Measurements from ENCODE around the gene SMOC2.

Gene SMOC2

DNA sequence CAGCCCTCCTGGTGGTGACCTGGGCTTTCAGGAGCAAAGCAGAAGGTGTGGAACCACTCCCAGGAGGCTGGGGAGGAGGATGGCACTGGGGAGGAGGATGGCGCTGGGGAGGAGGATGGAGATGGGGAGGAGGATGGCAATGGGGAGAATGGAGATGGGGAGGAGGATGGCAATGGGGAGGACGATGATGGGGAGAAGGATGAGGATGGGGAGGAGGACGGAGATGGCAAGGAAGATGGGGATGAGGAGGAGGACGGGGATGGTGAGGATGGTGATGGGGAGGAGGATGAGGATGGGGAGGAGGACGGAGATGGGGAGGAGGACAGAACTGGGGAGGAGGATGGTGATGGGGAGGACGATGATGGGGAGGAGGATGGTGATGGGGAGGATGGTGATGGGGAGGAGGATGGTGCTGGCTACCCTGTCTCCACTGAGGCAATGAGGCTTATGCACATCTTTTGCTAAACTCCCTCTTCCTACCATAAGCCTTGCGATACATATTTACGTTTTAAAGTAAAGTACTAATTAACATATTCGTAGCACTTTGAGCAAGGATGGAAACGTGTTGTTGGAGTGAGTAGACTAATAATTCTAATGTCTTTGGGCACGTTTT lies 7.4 kb downstream of the SMOC2 start:
- DNase-seq (ENCODE audit: low read depth) = no peak

DNA sequence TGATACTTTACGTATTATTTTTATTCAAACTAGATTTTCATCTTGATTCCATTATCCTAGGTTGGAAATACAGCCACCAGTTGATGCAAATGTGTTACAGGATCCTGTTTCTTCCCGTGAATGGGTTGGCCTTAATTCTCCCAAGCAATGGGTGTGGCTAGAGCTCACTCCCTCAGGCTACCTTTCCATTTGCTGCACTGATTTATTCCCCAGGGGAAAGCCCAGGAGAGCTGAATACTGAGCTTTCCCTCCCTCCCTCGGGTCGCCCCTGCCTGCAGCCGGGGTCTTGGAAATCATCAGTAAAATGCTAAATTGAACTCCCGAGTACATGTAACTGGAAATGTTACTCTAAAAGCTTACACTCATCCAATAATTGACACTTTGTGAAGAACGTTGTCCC lies 9.9 kb downstream of the SMOC2 start:
- no peak for DNase-seq (ENCODE audit: low read depth)

DNA sequence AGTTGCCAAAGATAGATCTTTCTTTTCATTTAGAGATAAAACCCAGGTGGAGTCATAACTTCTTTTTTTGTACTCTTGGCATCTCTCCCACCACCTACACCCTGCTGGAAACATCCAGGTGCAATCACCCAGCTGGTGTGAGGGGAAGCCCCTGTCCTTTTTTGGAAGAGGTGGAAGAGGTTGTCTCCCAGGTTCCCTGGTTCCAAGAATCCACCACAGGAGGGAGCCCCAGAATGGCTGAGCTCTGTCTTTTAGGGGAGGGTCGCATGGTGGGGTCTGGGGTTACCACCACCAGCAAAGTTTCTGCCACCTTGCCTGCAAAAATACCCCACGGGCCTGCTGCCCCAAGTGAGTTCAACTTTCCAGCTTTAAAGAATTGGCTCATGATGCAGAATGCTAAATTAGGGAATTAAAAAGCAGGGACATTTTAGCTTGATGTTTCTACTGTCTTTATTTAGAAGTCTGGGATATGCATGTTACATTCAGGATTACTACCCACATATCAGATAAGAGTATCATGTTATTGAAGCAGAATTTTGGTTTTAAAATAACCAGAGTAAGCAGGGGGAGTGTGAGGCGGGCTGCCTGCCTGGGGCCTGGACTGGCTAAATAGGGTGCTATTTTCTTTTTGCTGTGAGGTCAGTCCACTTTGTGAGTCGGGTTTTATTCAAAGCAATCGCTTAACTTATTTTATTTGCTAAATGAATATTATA lies 11.0 kb downstream of the SMOC2 start:
- DNase-seq (ENCODE audit: low read depth) = no peak

DNA sequence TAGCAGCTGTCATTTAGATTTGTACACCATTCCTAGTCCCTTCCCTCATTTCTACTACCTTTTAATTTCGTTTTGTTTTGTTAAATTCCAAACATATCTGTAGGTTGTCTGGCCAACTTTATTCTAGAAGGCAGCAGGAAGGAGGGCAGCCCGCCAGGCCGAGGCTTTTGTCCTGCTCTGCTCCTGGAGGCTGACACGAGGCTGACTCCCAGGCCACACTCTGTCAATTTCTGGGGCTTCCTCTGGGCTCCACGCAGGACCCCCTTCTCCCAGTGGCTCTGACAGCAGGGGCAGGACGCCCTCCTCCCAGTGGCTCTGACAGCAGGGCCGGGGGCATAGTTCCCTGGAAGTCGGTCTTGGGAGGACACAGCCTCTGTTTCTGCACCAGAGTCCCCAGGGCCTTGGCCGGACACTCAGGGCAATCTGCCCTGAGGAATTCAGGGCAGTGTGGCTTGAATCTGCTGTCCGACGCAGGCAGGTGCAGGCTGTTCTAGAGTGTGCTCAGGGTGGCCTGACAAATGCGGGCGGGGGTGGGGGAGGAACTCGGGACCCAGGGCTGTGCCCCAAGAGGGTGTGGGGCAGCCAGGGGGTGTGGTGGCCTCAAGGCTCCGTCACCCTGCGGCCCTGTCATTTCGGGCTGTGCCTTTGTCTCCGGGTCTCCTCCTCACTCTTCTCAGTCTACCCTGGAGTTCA lies 11.8 kb downstream of the SMOC2 start:
- DNase-seq (ENCODE audit: low read depth) = no peak

DNA sequence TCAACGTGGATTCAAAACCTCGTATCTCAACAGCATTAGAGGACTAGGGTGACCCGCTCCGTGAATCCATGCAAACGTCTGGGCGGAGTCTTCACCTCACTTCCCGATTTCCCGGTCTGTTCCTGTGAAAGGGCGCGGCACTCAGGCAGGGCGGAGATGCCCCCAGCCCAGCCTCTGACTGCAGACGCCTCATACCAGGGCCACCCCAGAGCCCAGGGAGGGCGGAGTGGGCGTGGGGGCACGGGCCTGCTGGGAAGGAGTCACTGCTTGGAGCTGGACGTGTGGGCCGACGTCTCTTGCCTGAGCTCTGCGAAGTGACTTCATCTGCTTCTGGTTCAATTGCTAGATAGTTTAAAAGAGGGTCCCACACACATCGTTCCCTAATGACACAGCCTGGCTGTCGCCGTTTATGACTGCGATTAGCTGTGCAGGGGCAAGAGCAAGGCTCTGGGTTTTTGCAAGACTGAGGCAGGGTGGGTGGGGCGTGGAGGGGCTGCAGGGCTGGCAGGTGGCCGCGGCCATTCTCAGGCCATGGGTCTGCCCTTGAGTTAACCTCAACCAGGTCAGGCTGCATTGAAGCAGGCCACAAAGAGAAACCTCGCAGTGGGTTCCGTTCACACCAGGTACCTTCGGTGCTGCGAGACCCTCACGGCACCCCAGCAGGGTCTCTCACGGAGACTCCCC lies 15.0 kb downstream of the SMOC2 start:
- DNase-seq (ENCODE audit: low read depth) = no peak

DNA sequence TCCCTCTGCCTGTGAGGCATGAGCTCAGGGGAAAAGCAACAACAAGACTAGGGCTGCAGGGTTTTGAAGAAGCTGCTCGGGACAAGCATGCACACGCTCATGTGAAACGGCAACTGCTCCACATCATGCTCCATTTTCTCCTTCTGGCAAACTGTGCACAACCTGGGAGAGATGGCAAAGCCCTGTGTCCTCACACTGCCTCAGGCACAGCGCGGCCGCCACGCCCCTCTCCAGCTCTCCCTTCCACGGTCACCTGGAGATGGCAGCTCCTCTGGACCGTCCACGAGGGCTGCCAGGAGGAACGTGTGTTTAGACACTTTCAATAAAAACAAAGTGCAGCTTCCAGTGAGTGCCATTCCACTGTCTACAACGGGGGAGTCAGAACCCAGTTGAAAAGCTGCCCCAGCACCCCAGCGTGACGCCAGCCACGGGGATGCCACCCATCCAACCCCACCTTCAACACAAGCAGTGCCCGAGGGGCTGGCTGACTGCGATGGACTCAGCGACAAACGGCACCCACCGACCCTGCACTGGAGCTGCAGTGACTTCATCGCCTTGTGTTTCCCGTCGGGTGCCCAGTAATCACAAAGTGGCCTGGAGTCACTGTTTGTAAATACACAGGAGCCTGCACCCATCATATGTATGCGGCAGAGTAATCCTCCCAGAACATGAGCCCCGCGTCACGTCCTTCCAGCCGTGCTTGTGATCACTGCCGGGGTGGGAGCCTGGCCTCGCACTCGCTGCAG lies 16.1 kb downstream of the SMOC2 start:
- no peak for DNase-seq (ENCODE audit: low read depth)

DNA sequence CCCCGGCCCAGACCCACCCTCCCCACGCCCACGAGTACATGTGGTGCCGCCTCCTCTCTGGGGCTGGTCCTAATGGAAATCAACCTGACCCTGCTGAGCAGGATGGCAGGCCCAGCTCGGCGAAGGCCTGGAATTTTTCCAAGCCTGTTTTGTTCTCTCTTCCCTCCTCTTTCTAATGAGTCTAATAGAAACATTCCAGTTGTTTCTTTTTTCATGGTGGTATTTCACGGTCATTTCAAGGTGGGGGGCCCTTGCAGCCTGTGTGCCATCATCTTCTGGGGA lies 16.6 kb downstream of the SMOC2 start:
- DNase-seq (ENCODE audit: low read depth) = no peak

DNA sequence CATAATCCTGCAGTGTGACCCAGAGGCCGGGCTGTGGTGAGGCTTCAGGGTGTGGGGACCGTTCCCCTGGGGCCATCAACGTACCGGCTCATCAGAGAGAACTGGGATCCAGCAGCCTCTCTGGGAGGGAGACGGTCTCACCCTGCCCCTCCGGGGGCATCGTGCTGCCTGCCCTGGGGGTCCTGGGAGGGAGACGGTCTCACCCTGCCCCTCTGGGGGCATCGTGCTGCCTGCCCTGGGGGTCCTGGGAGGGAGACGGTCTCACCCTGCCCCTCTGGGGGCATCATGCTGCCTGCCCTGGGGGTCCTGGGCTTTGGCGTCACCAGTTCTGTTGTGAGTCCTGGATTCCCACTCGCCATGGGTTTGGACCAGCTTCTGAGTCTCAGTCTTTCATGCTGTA lies 17.1 kb downstream of the SMOC2 start:
- no peak for DNase-seq (ENCODE audit: low read depth)

DNA sequence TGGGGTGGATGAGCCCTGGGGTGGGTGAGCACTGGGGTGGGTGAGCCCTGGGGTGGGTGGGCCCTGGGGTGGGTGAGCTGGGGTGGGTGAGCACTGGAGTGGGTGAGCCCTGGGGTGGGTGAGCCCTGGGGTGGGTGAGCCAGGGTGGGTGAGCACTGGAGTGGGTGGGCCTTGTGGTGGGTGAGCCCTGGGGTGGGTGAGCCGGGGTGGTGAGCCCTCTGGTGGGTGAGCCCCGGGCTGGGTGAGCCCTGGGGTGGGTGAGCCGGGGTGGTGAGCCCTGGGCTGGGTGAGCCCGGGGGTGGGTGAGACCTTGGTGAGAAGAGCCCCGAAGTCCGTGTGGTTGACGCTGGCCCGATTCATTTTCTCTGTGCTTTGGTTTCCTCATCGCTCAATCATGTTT lies 18.6 kb downstream of the SMOC2 start:
- DNase-seq (ENCODE audit: low read depth) = no peak

DNA sequence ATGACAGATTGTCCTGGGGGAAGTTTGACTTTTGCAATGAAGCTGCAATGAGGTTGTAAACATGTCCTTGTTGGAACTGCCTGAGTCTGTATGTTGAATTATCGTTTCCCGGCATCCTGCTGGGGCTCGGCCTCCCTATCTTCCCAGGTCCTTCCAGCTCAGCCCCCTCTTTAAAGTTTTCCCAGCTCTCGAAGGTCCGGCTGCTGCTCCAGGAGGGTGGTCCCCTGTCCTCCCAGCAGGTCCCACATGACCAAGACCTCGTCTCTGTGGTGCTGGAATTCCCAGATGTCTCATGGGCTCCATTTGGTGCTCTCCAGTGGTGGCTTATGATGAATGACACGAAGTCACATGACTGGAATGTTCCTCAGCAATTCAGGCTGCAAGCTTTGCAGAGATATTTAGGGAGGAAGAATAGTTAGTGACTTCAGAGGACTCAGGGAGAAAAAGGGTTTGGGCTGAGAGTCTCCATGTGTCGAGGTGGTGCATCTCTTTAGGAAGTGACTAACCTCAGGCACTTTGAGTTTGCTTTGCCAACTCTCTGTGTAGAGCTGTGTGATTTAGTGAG lies 21.4 kb downstream of the SMOC2 start:
- no peak for DNase-seq (ENCODE audit: low read depth)

DNA sequence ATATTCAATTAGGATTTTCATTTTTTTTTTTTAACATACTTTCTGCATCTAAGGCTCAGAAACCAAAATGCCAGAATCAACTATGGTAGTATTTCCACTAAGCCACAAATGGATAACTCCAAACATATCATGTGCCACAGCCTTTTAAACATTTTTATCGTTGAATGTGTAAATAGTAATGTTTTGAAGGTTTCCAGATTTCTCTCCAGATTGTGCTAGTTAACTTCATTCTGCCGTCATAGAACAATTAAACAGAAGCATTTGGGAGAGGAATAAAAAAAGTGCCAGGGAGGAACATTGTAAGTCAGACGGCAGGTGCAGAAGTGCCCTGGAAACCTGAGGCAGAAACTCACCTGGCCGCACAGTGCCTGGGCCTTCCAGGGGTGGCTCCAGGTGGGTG lies 23.6 kb downstream of the SMOC2 start:
- no peak for DNase-seq (ENCODE audit: low read depth)

DNA sequence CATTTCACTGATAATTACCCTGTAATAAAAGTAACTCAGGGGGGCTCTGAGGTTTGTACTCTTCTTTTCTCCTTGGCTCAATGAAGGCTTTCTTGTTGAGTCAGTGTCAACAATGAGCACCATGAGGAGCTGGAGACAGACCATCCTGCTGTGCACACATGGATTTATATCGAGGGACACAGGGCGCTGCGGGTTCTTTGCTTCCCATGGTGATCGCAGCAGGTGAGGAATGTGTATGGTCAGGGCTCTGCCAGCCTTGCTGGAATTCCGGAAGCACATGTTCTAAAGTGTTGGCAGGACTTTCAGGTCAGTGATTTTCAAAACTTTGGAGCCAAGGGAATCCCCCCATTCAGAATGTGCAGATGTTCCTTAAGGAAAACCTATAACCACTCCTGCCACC lies 27.1 kb downstream of the SMOC2 start:
- DNase-seq (ENCODE audit: low read depth) = no peak

DNA sequence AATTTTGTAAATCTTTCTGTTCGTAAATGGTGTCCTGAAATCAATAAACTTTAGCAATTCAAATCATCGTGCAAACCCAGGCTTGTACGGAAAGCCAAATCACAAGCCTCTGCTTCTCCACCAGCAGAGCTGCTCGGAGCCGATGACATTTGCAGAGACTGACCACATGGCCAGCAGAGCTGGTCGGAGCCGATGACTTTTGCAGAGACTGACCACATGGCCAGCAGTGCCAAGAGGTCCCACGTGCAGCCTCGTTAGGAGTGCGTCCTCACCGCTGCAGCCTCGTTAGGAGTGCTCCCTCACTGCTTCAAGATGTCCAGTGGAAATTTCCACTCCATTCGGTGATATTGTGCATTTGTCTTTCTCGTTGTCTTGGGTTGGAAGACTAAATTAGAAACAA lies 28.5 kb downstream of the SMOC2 start:
- DNase-seq (ENCODE audit: low read depth) = no peak

DNA sequence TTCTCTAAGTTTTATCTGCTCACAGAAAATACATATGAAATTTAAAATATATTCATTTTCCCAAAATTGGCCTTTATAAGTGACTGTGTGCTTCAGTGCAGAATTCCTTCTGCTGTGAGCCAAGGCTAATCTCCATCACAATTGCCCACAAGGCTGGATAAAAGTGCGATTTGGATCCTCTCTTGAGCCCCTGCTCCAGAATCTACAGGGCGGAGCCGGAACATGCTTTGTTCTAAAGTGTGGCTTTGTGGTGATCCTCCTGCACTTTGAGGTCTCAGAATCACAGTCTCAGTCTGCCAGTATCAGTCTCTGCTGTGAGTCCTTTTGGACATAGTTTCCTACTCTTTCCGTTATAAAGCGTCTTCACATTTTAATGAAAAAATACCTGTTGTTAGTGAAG lies 28.9 kb downstream of the SMOC2 start:
- no peak for DNase-seq (ENCODE audit: low read depth)

DNA sequence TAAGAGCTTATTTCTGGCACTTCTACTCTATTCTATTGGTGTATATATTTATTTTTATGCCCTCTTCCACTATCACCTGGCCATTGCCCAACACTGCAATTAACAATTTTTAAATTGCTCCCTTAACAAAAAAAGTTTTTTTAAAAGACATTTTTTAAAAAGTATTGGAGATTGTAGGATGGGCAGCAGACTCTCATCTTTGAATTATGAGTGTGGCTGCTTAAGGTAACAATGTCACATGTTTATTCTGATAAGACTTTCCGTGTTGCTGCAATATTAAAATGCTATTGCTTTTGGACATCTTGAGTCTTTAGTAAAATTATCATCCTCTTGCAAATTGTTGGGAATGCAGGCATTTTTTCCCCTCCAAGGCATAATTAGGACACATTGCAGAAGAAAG lies 31.4 kb downstream of the SMOC2 start:
- DNase-seq (ENCODE audit: low read depth) = no peak

DNA sequence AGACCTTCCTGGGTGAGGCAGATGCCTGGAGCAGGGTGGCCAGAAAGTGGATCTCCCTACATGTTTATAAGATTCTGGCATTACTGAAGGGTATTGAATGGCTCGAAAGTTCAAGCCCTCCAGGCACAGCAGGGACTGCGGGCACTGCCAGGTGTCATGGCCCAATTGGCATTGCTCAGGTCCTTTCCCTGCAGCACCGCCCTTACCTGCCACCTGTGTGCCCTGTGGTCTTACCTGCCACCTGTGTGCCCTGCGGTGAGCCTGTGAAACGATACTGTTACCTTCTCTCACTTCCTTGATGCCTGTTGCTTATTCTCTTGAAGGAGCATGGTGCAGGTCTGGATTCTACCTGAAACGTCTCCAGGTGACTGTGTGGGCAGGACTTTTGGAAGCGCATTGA lies 32.2 kb downstream of the SMOC2 start:
- no peak for DNase-seq (ENCODE audit: low read depth)

DNA sequence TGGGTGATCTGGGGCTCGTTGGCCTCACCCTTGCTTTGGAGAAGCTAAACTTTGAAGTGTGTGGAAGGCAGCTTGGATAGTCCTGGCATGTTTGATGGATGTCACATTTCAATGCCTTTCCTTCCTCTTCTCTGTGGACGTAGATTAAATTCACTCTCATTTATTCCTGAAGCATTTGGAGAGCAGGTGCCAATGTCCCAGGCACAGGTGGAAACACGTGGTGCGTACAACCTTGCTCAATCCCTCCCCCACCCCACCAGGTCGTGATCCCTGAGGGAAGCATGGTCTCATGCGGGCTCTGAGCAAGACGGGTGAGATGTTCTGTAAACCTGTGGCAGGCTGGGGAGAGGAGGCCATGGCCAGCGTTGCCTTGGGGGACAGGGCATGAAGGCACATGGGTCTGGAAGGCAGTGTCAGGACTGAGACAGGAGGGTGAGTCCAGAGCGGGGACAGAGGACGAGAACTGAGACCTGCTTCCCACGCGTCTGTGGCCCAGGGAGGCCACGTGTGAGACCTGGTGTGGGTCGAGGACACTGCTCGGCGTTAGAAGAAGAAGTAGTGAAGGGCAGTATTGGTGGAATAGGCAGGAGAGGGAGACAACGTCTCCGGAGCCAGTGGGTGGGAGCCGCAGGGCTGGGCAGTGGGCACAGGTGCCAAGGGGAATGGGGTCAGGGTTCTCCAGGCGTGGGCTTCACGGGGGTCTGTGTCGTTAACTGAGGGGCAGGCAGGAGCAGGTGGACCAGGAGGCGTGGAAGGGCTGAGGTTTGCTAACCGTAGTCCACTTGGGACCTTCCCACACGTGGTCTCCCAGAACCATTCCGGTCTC lies 34.4 kb downstream of the SMOC2 start:
- DNase-seq (ENCODE audit: low read depth) = no peak

DNA sequence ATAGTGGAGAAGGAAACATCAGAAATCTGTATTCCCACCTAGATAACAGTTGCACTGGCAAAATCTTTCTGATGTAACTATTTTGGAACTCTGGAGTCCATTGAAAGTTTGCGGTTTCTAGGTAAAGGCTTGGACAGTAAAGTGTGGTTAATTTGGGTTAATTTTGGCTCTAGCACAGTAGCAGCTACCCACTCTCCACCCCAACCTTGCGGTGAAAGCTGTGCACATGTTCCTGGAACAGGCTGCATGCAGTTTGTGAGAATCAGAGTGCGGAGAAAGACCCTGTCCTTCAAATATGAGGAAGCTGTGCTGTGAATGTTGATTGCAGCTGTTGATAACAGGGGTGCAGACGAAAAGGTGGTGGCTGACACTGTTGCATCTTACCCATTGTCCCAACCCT lies 38.4 kb downstream of the SMOC2 start:
- no peak for DNase-seq (ENCODE audit: low read depth)

DNA sequence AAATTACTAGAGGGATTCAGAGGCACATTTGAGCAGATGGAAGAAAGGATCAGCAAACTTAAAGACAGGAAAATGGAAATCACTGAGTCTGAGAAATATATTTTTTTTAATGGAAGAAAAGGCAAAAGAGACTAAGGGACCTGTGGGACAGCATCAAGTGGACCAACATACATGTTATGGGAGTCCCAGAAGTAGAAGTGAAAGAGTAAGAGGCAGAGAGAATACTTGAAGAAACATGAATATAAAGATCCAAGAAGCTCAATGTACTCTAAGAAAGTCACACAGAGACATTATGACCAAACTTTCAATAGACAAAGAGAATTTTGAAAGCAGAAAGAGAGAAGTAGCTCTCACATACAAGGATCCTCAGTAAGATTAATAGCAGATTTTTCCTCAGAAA lies 39.5 kb downstream of the SMOC2 start:
- DNase-seq (ENCODE audit: low read depth) = no peak

DNA sequence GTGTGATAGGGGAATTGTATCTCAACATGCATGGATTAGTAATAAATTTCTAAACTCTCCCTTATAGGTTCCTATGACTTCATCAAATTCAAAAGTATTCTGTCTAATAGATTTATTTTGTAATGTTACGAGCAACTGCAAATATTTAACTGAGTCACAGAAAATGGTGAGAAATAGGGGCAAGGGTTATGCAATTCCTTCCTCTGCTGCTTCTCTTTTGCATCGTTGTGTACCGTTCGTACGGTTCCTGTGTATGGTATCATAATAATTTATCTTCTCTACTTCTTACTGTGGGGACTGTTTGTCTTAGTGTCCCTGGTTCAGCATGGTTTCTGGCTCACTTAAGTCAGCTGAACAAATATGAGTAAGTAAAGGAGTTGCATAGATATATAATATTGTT lies 44.8 kb downstream of the SMOC2 start:
- no peak for DNase-seq (ENCODE audit: low read depth)

DNA sequence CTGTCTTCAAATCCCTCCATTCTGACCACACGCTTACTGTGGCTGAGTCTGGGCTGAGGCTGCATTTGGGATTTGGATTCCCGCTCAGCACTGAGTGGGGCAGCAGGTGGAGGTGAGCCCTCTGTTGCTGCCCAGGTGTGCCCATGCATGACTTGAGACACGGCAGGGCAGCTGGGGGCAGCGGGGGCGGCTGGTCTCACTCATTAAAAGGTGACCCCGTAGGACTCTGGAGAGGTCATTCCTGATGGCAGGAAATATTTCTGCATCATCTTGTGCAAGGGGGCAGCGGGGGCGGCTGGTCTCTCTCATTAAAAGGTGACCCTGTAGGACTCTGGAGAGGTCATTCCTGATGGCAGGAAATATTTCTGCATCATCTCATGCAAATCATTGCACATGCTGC lies 49.8 kb downstream of the SMOC2 start:
- no peak for DNase-seq (ENCODE audit: low read depth)

Data from EH (cell line).